ENCODE measurements around the gene PLXNA2. TPM values are rescaled to one million over a fixed set of nuclear protein-coding genes. Genes with fewer than 3 reads are reported as not detected.

The PLXNA2 gene
- total and polyA plus RNA-seq, 2 of the 13 experiments (the other 11 are each of a cell fraction or from before 2014, with no cell fraction given), result 1.1 to 2.1 TPM

- peak; percentile 40 for TF ChIP-seq PRDM15 (CRISPR knock-in tag; IDR thresholded peaks at IDR 0.05)
- peak; percentile 27; the same call in 1 of the 2 replicates for TF ChIP-seq GFI1 (CRISPR knock-in tag; IDR thresholded peaks at IDR 0.05; ENCODE audit: borderline replicate concordance)
- no peak for TF ChIP-seq ZSCAN30 (CRISPR knock-in tag; IDR thresholded peaks at IDR 0.05)
- no peak for TF ChIP-seq TFE3 (CRISPR knock-in tag; IDR thresholded peaks at IDR 0.05)
- 0 out of 2 replicates have a peak, but pooled peaks have one; percentile 22 for TF ChIP-seq SIN3A (IDR thresholded peaks at IDR 0.05; ENCODE audit: borderline replicate concordance, low read depth, low read length)
- peak; percentile 82 for TF ChIP-seq ZNF770 (CRISPR knock-in tag; IDR thresholded peaks at IDR 0.05)
- no peak for TF ChIP-seq ZNF33B (CRISPR knock-in tag; IDR thresholded peaks at IDR 0.05)
- no peak for TF ChIP-seq ZNF331 (CRISPR knock-in tag; IDR thresholded peaks at IDR 0.05)
- TF ChIP-seq HIVEP1 (CRISPR knock-in tag; IDR thresholded peaks at IDR 0.05), result no peak
- TF ChIP-seq EEA1 (CRISPR knock-in tag; IDR thresholded peaks at IDR 0.05; ENCODE audit: borderline replicate concordance), result no peak
- TF ChIP-seq HOXA3 (CRISPR knock-in tag; IDR thresholded peaks at IDR 0.05), result peak; percentile 50; the same call in 1 of the 2 replicates
- TF ChIP-seq TAF15 (IDR thresholded peaks at IDR 0.05; ENCODE audit: low read depth, low read length, poor library complexity, severe bottlenecking), result peak; percentile 39
- no peak for TF ChIP-seq ZNF670 (CRISPR knock-in tag; IDR thresholded peaks at IDR 0.05; ENCODE audit: borderline replicate concordance)
- TF ChIP-seq CBFB (CRISPR knock-in tag; IDR thresholded peaks at IDR 0.05), result 0 out of 2 replicates have a peak, but pooled peaks have one; percentile 40
- no peak for TF ChIP-seq ZNF10 (CRISPR knock-in tag; IDR thresholded peaks at IDR 0.05; ENCODE audit: borderline replicate concordance, low read depth)
- TF ChIP-seq ZNF615 (CRISPR knock-in tag; IDR thresholded peaks at IDR 0.05; ENCODE audit: borderline replicate concordance), result no peak
- TF ChIP-seq ZNF878 (CRISPR knock-in tag; IDR thresholded peaks at IDR 0.05), result 0 out of 2 replicates have a peak, but pooled peaks have one; percentile 1
- 0 out of 2 replicates have a peak, but pooled peaks have one; percentile 54 for TF ChIP-seq ZNF564 (CRISPR knock-in tag; IDR thresholded peaks at IDR 0.05)
- no peak for TF ChIP-seq ZBTB37 (CRISPR knock-in tag; IDR thresholded peaks at IDR 0.05)
- TF ChIP-seq POLR2G (IDR thresholded peaks at IDR 0.05; ENCODE audit: low read depth, low read length), result peak; percentile 40; the same call in 1 of the 2 replicates
Observed at GRCh38 chr1:208243967-208244916, at the start of gene PLXNA2 (continued).

All from HepG2 (cell line).